Subcutaneous adipose tissue (tissue), 4 donors: ENCODE results near the gene DDAH1. TPM values are rescaled to one million over a fixed set of nuclear protein-coding genes. Genes with fewer than 3 reads are reported as not detected.

ENCODE experiments used
- CTCF ChIP-seq: fragments of 450-650 bp; IDR thresholded peaks from one replicate; pipeline ENCODE4 v1.5.1; 2016; ENCODE audit warnings: low read depth, mild to moderate bottlenecking, control low read depth, antibody characterized with exemption, moderate library complexity
- total RNA-seq, 4 donors: library from RNA; depleted of rRNA; stranded (reverse); fragments of >200 nt; gene quantifications; one replicate each; pipeline ENCODE4 v1.1.0, GENCODE V29; 2016

The DDAH1 gene
- total RNA-seq, 4 donors from 2014 or later: 13.9 to 27.6 (median 14.3) TPM

- TF ChIP-seq CTCF: no peak
These were observed 150.9 kb downstream of the DDAH1 start for GRCh38 chr1:85313888-85314696.

- no peak for TF ChIP-seq CTCF
These were observed 153.1 kb downstream of the DDAH1 start for GRCh38 chr1:85311818-85312217.

GRCh38 chr1:85308833-85309350 lies 156.1 kb downstream of the DDAH1 start:
- TF ChIP-seq CTCF: no peak

- TF ChIP-seq CTCF: no peak
These were observed 156.7 kb downstream of the DDAH1 start for GRCh38 chr1:85307987-85308832.

- no peak for TF ChIP-seq CTCF
These were observed 158.7 kb downstream of the DDAH1 start for GRCh38 chr1:85306236-85306635.

DNA sequence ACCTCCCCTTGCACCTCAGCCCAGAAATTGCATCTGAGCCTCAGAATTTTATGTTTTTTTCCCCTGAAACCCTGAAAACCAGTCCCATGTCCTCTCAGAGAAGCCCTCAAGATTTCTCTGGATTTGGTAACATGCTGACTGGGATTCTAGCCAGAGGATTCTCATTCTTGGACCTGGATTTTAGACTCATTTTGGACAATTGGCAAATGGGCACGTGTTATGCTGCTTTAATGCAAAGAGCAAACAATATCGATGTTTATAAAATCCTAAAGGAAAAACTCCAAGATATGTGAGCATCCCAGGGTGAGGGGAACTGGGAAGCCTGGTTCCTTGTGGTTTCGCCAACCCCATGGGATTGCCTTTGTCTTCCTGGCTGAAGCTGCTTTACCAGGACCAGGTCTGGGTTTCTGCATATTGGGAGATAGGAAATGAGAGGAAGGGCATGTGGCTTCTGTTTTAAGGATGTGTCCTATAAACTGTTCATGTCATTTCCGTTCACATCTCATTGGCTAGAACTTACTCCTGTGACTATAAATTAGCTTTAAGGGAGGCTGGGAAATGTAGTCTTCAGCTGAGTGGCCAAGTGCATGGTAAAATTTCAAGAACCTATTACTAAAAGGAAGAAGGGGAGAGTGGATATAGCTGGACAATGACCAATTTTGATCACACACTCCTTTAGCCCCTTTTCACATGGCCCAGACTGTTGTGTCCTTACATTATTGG lies 161.4 kb downstream of the DDAH1 start:
- no peak for TF ChIP-seq CTCF
